ENCODE data around the gene CNNM3.

DNA sequence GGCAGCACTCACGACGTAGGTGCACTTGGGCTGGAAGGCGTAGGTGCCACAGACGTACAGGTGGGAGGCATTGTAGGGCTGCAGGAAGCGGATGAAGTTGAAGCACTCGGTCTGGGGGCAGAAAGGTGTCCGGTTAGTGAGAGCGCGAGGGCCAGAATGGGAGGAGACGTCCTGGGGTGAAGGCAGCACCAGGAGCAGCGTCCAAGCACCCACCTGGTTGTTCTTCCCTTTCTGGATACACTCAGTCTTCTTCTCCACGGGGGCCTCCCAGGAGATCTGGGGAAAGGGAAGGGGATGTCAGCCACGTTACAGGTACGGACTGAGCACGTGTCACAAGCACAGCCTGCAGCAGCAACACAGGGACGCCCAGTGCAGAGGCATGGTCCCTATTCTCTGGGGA, 49.6 kb downstream of the CNNM3 start:
- no peak for TF ChIP-seq EZH2 (IDR thresholded peaks at IDR 0.05; ENCODE audit: insufficient read depth, poor library complexity, severe bottlenecking)
- TF ChIP-seq EZH2phosphoT487 (IDR thresholded peaks at IDR 0.05; ENCODE audit: insufficient read depth, low read depth), result no peak
